HepG2 (cell line): ENCODE data around the gene ERICH6. TPM values are rescaled to one million over a fixed set of nuclear protein-coding genes. Genes with fewer than 3 reads are reported as not detected.

Source experiments
- ARID4A ChIP-seq: sonication (generic); formaldehyde crosslinking; IDR thresholded peaks from 2 replicates; pipeline ENCODE4 v1.5.0; 2020; ENCODE audit warnings: mild to moderate bottlenecking, missing genetic modification reagents, borderline replicate concordance
- GATAD1 ChIP-seq: IDR thresholded peaks from 2 replicates; pipeline ENCODE4 v1.6.1; 2016; ENCODE audit warnings: missing genetic modification reagents, missing compliant biosample characterization
- HDAC1 ChIP-seq: sonication (generic); formaldehyde crosslinking; IDR thresholded peaks from 2 replicates; pipeline ENCODE4 v1.5.1; 2020; ENCODE audit warnings: mild to moderate bottlenecking, missing genetic modification reagents
- HOMEZ ChIP-seq: IDR thresholded peaks from 2 replicates; pipeline ENCODE4 v1.6.1; 2016; ENCODE audit warnings: low read depth
- KLF12 ChIP-seq: sonication (generic); formaldehyde crosslinking; IDR thresholded peaks from 2 replicates; pipeline ENCODE4 v1.4.0; 2020; ENCODE audit warnings: missing genetic modification reagents, borderline replicate concordance
- NCOR1 ChIP-seq: fragments of 200-600 bp; sonication (generic); IDR thresholded peaks from 2 replicates; pipeline ENCODE4 v1.7.0; 2017; ENCODE audit warnings: antibody characterized with exemption, low read length, borderline replicate concordance
- SIN3A ChIP-seq: IDR thresholded peaks from 2 replicates; pipeline ENCODE4 v1.6.1; 2011; ENCODE audit warnings: low read depth, mild to moderate bottlenecking, control low read depth, low read length, borderline replicate concordance
- THRA ChIP-seq: sonication (generic); formaldehyde crosslinking; IDR thresholded peaks from 2 replicates; pipeline ENCODE4 v1.4.0; 2020; ENCODE audit warnings: missing genetic modification reagents, borderline replicate concordance
- ZBTB33 ChIP-seq: sonication (generic); formaldehyde crosslinking; IDR thresholded peaks from 2 replicates; pipeline ENCODE4 v1.4.0; 2020; ENCODE audit warnings: missing genetic modification reagents
- ZBTB7B ChIP-seq: sonication (generic); formaldehyde crosslinking; IDR thresholded peaks from 2 replicates; pipeline ENCODE4 v1.4.0; 2020; ENCODE audit warnings: missing genetic modification reagents
- ZFP82 ChIP-seq: sonication (generic); formaldehyde crosslinking; IDR thresholded peaks from 2 replicates; pipeline ENCODE4 v1.5.1; 2020; ENCODE audit warnings: mild to moderate bottlenecking, missing genetic modification reagents, borderline replicate concordance
- ZNF816 ChIP-seq: sonication (generic); formaldehyde crosslinking; IDR thresholded peaks from 2 replicates; pipeline ENCODE4 v1.8.0; 2022; ENCODE audit warnings: missing genetic modification reagents, mild to moderate bottlenecking, borderline replicate concordance
- polyA plus RNA-seq, 8 experiments: library from polyadenylated mRNA; depleted of rRNA in 3 of 8; stranded (reverse) in 7 of 8; unstranded in 1 of 8; fragments of >200 nt; fragmentation: Illumina TruSeq in 4 of 8; extraction: Trizol in 4 of 8; gene quantifications; 2 replicates each; pipeline versions ENCODE4 v1.2.1 to v1.2.3, GENCODE V29; 2011 to 2016; ENCODE audit warnings: low read depth in 4 of 8, missing spikeins in 1 of 8, mixed read lengths in 1 of 8; ENCODE audit not compliant: insufficient read depth in 1 of 8
- total RNA-seq, 5 experiments: library from RNA; depleted of rRNA; stranded (reverse); fragments of >200 nt; fragmentation: Illumina TruSeq; extraction: Trizol; gene quantifications; 2 replicates each; pipeline ENCODE4 v1.2.3, GENCODE V29; 2016; ENCODE audit warnings: low read depth in 1 of 5
- TF ChIP-seq, protein P1 (sequence below): sonication (generic); formaldehyde crosslinking; IDR thresholded peaks from 2 replicates; pipeline ENCODE4 v1.4.0; 2020; ENCODE audit warnings: mild to moderate bottlenecking, missing genetic modification reagents
- TF ChIP-seq, protein P2 (sequence below): IDR thresholded peaks from 2 replicates; pipeline ENCODE4 v1.6.1; 2012; ENCODE audit warnings: low read depth, low read length, improper control_type of control experiment

Gene ERICH6
- total and polyA plus RNA-seq, 2 of the 13 experiments (the other 11 are each of a cell fraction or from before 2014, with no cell fraction given): 0.03 TPM; not detected in 1

DNA sequence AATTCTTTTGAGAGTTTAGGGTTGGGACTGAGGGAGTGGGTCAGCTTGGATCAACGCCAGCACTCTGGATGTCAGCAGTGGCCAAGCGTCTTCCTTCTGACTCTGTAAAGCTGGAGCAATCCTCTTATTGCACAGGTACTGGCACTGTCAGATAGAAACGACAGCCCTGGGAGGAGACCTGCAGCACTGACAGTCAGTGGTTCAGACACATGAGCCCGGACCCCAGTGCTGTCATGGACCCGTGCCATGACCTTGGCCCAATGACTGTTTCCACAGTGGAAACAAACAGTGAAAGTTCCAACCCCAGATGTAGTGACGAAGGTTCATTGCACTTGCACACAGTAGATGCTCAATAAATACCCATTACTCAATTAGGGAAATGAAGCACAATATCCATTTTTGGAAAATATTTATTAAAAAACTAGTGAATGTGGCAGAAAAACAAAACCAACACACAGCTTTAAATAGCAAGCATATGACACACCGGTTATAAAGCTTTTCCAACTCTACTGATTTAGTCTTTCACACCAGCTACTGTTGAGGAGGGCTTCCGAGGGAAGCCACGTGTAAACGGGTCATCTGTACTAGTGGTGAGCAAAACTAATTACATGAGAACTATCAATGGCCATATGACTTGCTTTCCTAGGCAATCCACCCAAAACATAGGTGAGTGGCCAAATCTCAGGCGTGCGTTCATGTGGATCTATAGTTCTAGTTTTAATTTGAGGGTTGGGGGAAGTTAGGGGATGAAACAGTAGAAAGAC, 37.2 kb upstream of the ERICH6 start (continued):
- TF ChIP-seq, protein P1, sequence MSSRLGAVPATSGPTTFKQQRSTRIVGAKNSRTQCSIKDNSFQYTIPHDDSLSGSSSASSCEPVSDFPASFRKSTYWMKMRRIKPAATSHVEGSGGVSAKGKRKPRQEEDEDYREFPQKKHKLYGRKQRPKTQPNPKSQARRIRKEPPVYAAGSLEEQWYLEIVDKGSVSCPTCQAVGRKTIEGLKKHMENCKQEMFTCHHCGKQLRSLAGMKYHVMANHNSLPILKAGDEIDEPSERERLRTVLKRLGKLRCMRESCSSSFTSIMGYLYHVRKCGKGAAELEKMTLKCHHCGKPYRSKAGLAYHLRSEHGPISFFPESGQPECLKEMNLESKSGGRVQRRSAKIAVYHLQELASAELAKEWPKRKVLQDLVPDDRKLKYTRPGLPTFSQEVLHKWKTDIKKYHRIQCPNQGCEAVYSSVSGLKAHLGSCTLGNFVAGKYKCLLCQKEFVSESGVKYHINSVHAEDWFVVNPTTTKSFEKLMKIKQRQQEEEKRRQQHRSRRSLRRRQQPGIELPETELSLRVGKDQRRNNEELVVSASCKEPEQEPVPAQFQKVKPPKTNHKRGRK (CRISPR knock-in tag): no peak
- no peak for TF ChIP-seq KLF12
- TF ChIP-seq HDAC1: peak; percentile 68
- TF ChIP-seq ARID4A (CRISPR knock-in tag): peak; percentile 81; the same call in 1 of the 2 replicates
- peak; percentile 87 for TF ChIP-seq HOMEZ (CRISPR knock-in tag)
- TF ChIP-seq ZFP82 (CRISPR knock-in tag): no peak
- TF ChIP-seq ZNF816 (CRISPR knock-in tag): no peak
- peak; percentile 16; the same call in 1 of the 2 replicates for TF ChIP-seq ZBTB33 (CRISPR knock-in tag)
- TF ChIP-seq THRA (CRISPR knock-in tag): peak; percentile 59; the same call in 1 of the 2 replicates
- TF ChIP-seq SIN3A: peak; percentile 88; the same call in 1 of the 2 replicates
- TF ChIP-seq, protein P2, sequence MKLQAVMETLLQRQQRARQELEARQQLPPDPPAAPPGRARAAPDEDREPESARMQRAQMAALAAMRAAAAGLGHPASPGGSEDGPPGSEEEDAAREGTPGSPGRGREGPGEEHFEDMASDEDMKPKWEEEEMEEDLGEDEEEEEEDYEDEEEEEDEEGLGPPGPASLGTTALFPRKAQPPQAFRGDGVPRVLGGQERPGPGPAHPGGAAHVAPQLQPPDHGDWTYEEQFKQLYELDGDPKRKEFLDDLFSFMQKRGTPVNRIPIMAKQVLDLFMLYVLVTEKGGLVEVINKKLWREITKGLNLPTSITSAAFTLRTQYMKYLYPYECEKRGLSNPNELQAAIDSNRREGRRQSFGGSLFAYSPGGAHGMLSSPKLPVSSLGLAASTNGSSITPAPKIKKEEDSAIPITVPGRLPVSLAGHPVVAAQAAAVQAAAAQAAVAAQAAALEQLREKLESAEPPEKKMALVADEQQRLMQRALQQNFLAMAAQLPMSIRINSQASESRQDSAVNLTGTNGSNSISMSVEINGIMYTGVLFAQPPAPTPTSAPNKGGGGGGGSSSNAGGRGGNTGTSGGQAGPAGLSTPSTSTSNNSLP: peak; percentile 72
- 0 out of 2 replicates have a peak, but pooled peaks have one; percentile 46 for TF ChIP-seq GATAD1 (CRISPR knock-in tag)
- peak; percentile 55; the same call in 1 of the 2 replicates for TF ChIP-seq NCOR1
- peak; percentile 23; the same call in 1 of the 2 replicates for TF ChIP-seq ZBTB7B (CRISPR knock-in tag)
